AG09319 (cell line): ENCODE measurements around the gene FOXJ3.

ENCODE experiments used
- DNase-seq: peaks from one replicate; pipeline ENCODE4 v3.0.0-alpha.2; 2010; ENCODE audit warnings: low read depth; ENCODE audit errors: extremely low read depth
- CTCF ChIP-seq: IDR thresholded peaks from 2 replicates; pipeline ENCODE4 v1.5.1; 2011; ENCODE audit warnings: low read depth, mild to moderate bottlenecking, inconsistent platforms, low read length, moderate library complexity

FOXJ3 gene

GRCh38 chr1:42258218-42258617, 76.8 kb downstream of the FOXJ3 start:
- no peak for DNase-seq

GRCh38 chr1:42251042-42251441, 84.0 kb downstream of the FOXJ3 start:
- no peak for DNase-seq
- no peak for TF ChIP-seq CTCF

More at GRCh38 chr1:42258218-42258617, 76.8 kb downstream of the FOXJ3 start:
- no peak for TF ChIP-seq CTCF

- no peak for TF ChIP-seq CTCF
- no peak for DNase-seq
Measured at GRCh38 chr1:42250164-42250563, 84.9 kb downstream of the FOXJ3 start.

GRCh38 chr1:42240966-42241755, 93.9 kb downstream of the FOXJ3 start:
- no peak for TF ChIP-seq CTCF
- no peak for DNase-seq

GRCh38 chr1:42239555-42239954, 95.5 kb downstream of the FOXJ3 start:
- no peak for DNase-seq

GRCh38 chr1:42239041-42239440, 96.0 kb downstream of the FOXJ3 start:
- no peak for TF ChIP-seq CTCF
- DNase-seq, result no peak

More at GRCh38 chr1:42239555-42239954, 95.5 kb downstream of the FOXJ3 start:
- no peak for TF ChIP-seq CTCF

GRCh38 chr1:42231253-42231652, 103.8 kb downstream of the FOXJ3 start:
- no peak for TF ChIP-seq CTCF
- no peak for DNase-seq
